Ascending aorta (tissue), 2 donors: ENCODE results near the gene PFKP. TPM values are rescaled to one million over a fixed set of nuclear protein-coding genes. Genes with fewer than 3 reads are reported as not detected.

Experiments used
- DNase-seq, 2 donors: peaks; one replicate each; pipeline ENCODE4 v3.0.0-alpha.2; 2019; ENCODE audit warnings: low spot score in 2 of 2
- H3K27ac ChIP-seq, 2 donors: fragments of 200-600 bp; sonication (generic); one replicate each; pipeline ENCODE4 v1.5.1; 2016 to 2017; ENCODE audit warnings: mild to moderate bottlenecking in 1 of 2
- H3K27me3 ChIP-seq: fragments of 200-600 bp; sonication (generic); one replicate; pipeline ENCODE4 v1.5.1; 2017
- H3K36me3 ChIP-seq, 2 donors: fragments of 200-600 bp; sonication (generic); one replicate each; pipeline ENCODE4 v1.5.1; 2016
- H3K4me1 ChIP-seq, 2 donors: fragments of 200-600 bp; sonication (generic); one replicate each; pipeline ENCODE4 v1.5.1; 2016 to 2017; ENCODE audit warnings: mild to moderate bottlenecking in 1 of 2
- H3K4me3 ChIP-seq, 2 donors: fragments of 200-600 bp; sonication (generic); one replicate each; pipeline ENCODE4 v1.5.1; 2016 to 2017; ENCODE audit warnings: mild to moderate bottlenecking in 1 of 2
- H3K9me3 ChIP-seq, 2 donors: fragments of 200-600 bp; sonication (generic); one replicate each; pipeline ENCODE4 v1.5.1; 2016
- intact Hi-C: fragments of 100-400 bp; cut with DNase I; formaldehyde crosslinking; loops from one replicate; pipeline ENCODE4 v1.15.1; 2023
- total RNA-seq: library from RNA; depleted of rRNA; stranded (reverse); fragments of >200 nt; gene quantifications from one replicate; pipeline ENCODE4 v1.1.0, GENCODE V29; 2016
- TF ChIP-seq, protein P1 (sequence below), 3 experiments: fragments of 200-600 bp in 2 of 3; fragments of 450-650 bp in 1 of 3; sonication (generic) in 2 of 3; IDR thresholded peaks; one replicate each; pipeline ENCODE4 v1.5.1; 2016 to 2019; ENCODE audit warnings: antibody characterized with exemption in 3 of 3, mild to moderate bottlenecking in 1 of 3, moderate library complexity in 1 of 3

PFKP gene
- total RNA-seq, 1 donor from 2014 or later = 197 TPM

DNA sequence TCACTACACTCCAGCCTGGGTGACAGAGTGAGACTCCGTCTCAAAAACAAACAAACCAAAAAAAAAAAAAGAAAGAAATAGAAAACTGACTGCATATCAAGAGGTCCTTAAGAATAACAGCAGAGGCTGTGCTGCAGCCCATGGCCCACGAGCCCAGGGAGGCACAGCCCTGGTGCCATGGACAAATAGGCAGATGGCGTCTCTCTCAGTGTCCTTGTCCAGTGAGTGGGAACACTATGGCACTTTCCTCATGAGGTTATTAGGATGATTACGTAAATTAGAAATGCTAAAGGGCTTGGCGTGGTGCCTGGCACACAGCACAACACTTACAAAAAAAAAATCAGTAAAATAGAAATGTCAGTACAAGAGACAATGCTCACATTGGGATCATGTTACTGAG lies 33.4 kb upstream of the PFKP start:
- TF ChIP-seq, protein P1, sequence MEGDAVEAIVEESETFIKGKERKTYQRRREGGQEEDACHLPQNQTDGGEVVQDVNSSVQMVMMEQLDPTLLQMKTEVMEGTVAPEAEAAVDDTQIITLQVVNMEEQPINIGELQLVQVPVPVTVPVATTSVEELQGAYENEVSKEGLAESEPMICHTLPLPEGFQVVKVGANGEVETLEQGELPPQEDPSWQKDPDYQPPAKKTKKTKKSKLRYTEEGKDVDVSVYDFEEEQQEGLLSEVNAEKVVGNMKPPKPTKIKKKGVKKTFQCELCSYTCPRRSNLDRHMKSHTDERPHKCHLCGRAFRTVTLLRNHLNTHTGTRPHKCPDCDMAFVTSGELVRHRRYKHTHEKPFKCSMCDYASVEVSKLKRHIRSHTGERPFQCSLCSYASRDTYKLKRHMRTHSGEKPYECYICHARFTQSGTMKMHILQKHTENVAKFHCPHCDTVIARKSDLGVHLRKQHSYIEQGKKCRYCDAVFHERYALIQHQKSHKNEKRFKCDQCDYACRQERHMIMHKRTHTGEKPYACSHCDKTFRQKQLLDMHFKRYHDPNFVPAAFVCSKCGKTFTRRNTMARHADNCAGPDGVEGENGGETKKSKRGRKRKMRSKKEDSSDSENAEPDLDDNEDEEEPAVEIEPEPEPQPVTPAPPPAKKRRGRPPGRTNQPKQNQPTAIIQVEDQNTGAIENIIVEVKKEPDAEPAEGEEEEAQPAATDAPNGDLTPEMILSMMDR (IDR thresholded peaks at IDR 0.05) = no peak
- Histone ChIP-seq H3K4me3 (no peak overlapping the region), H3K9me3 (no peaks in the 10 kb centered on the region), H3K27ac (no peak overlapping the region), H3K36me3 (no peaks in the 10 kb centered on the region), H3K4me1 (no peaks in the 10 kb centered on the region), H3K27me3 (no peaks in the 10 kb centered on the region)
- no peak for DNase-seq
- intact Hi-C loops = no loop called here

GRCh38 chr10:3034616-3035015 lies 32.7 kb upstream of the PFKP start:
- Histone ChIP-seq H3K27ac (no peak overlapping the region), H3K4me1 (no peaks in the 10 kb centered on the region), H3K4me3 (no peak overlapping the region), H3K36me3 (no peaks in the 10 kb centered on the region), H3K9me3 (no peaks in the 10 kb centered on the region), H3K27me3 (no peaks in the 10 kb centered on the region)
- DNase-seq = no peak
- intact Hi-C loops = no loop called here
- TF ChIP-seq, protein P1 (IDR thresholded peaks at IDR 0.05) = no peak

DNA sequence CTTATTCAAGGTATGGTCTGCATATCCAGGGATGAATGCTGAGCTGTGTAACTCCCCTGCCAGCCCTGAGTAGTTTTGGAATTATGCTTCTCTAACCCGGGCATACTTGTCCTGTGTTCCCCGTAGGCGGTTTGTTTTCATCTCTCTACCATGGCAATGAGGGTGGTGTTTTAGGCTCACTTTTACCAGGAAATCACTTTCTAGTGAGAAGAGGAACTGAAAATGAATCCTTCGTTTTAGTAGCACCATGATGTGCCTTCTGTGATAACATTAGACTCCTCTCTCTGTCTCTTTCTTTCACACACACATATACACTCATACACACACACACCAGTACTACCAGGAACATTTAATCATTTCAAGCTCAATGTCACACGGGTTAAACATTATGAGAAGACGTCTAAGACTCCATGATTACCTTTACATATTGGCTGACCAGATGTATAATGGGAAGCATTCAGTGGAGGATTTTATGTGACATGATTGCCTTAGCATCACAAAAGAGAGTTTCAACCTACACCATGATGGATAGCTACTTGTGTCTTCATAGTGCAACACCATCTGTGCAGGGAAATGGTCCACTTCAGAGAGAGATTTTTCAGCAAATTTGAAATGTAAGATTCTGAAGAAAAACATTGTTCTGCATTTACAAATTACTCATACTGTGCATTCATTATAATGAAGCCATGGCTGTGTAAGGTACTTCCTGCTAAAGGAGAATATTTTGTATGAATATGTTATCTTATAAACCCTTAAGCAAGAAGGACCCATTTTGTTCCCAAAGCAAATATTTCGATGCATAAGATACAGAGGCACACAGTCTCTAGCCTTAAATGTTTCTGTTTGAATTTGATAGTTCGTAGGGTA lies 31.0 kb upstream of the PFKP start:
- TF ChIP-seq, protein P1 (IDR thresholded peaks at IDR 0.05) = no peak
- no peak overlapping the region for H3K4me3 ChIP-seq
- no peaks in the 10 kb centered on the region for H3K27me3 ChIP-seq
- no peak for DNase-seq
- no peaks in the 10 kb centered on the region for H3K4me1 ChIP-seq
- no peak overlapping the region for H3K27ac ChIP-seq
- intact Hi-C loops = no loop called here
- H3K9me3 ChIP-seq = no peaks in the 10 kb centered on the region
- H3K36me3 ChIP-seq = no peaks in the 10 kb centered on the region

DNA sequence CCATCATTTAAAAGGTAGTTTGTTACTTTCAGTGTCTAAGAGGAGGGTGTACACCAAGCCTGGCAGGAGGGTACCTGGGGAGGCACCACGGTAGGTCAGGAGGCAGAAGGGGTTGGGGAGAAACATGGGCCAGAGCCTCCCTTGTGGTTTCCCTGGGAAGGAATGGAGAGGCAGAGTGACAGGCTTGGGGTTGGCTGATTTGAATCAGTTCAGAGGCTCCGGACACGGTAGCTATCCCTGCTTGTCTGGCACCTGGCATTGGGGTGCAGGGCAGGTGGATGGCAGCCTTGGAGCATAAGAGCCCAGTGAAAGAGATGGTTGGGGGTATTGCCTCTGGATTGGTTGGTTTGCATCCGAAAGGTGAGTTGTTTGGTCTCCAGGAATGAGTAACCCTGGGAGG lies 30.2 kb upstream of the PFKP start:
- Histone ChIP-seq H3K36me3 (no peaks in the 10 kb centered on the region), H3K9me3 (no peaks in the 10 kb centered on the region), H3K27ac (no peak overlapping the region), H3K4me1 (no peaks in the 10 kb centered on the region), H3K4me3 (no peak overlapping the region), H3K27me3 (no peaks in the 10 kb centered on the region)
- DNase-seq = no peak
- intact Hi-C loops = no loop called here
- TF ChIP-seq, protein P1 (IDR thresholded peaks at IDR 0.05) = no peak

DNA sequence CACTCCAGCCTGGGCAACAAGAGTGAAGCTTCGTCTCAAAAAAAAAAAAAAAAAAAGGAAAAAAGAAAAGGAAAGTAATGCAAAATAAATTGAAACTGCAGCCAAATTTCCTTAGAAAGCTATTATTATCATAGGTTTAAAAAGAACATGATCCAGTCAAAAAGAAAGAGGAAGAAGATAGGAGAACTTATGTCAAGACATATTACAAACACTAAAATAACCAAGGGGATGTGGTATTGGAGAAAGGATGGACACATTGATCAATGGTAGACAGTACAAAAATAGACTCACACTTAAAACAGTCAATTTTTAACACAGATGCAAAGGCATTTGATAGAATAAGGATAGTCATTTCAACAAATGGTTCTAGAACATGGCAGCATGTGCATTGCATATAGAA lies 27.3 kb upstream of the PFKP start:
- H3K27me3 ChIP-seq = no peaks in the 10 kb centered on the region

More for the DNA sequence above, 27.3 kb upstream of the PFKP start:
- Histone ChIP-seq H3K4me3 (no peak overlapping the region), H3K4me1 (peaks cover 2 to 4% of the 10 kb centered on the region in 2 donors), H3K27ac (no peak overlapping the region), H3K36me3 (no peaks in the 10 kb centered on the region), H3K9me3 (no peaks in the 10 kb centered on the region)
- DNase-seq = no peak
- TF ChIP-seq, protein P1 (IDR thresholded peaks at IDR 0.05) = no peak
- intact Hi-C loops = loop anchor here (5.0 kb wide), 1 partner anchor 113 kb away; no protein-coding TSS in a partner anchor
